ENCODE data around the gene CEP135. TPM values are rescaled to one million over a fixed set of nuclear protein-coding genes. Genes with fewer than 3 reads are reported as not detected.
"Not testable (repeated sequence)": the region's sequence is repeated elsewhere in the genome, so short reads cannot be mapped to it uniquely, and the experiment has no call there.

Gene CEP135
- total RNA-seq, 1 donor from 2014 or later, result 8.2 TPM

GRCh38 chr4:55932511-55932910 is 16.2 kb upstream of the CEP135 start:
- Histone ChIP-seq H3K27ac (ENCODE audit: low read depth, low read length) (no peak overlapping the region), H3K36me3 (ENCODE audit: insufficient read depth, low read length) (no peaks in the 10 kb centered on the region), H3K4me3 (ENCODE audit: insufficient read depth, low read depth, low read length) (no peak overlapping the region), H3K4me1 (ENCODE audit: insufficient read depth, low read length) (no peaks in the 10 kb centered on the region), H4K20me1 (ENCODE audit: insufficient read depth, low read length) (no peaks in the 10 kb centered on the region), H2AFZ (ENCODE audit: low read depth, low read length) (no peak overlapping the region), H3K9ac (ENCODE audit: low read length) (no peak overlapping the region), H3K27me3 (ENCODE audit: insufficient read depth, low read length) (no peaks in the 10 kb centered on the region), H3K79me2 (ENCODE audit: insufficient read depth, low read length) (no peaks in the 10 kb centered on the region), H3K4me2 (ENCODE audit: low read length) (no peak overlapping the region), H3K9me3 (ENCODE audit: insufficient read depth, low read depth, low read length) (no peaks in the 10 kb centered on the region)
- no peak for DNase-seq (ENCODE audit: low read depth)
- Mint-ChIP-seq H3K4me3 (ENCODE audit: unreplicated experiment) (no peak overlapping the region), H3K9me3 (ENCODE audit: unreplicated experiment) (peaks cover 14% of the 10 kb centered on the region), H3K4me1 (ENCODE audit: low read depth, unreplicated experiment) (peaks cover 7% of the 10 kb centered on the region), H3K36me3 (ENCODE audit: low read depth, unreplicated experiment) (no peaks in the 10 kb centered on the region), H3K27ac (ENCODE audit: unreplicated experiment) (no peak overlapping the region), H3K27me3 (ENCODE audit: low read depth, unreplicated experiment) (no peaks in the 10 kb centered on the region)
- TF ChIP-seq EZH2 (IDR thresholded peaks at IDR 0.05; ENCODE audit: insufficient read depth, low read length) (no peak), CTCF (IDR thresholded peaks at IDR 0.05; ENCODE audit: insufficient read depth, low read depth, low read length) (no peak)
- FAIRE-seq, result no peak

GRCh38 chr4:55933611-55934010 is 15.1 kb upstream of the CEP135 start:
- Histone ChIP-seq H3K9ac (ENCODE audit: low read length) (no peak overlapping the region), H3K4me1 (ENCODE audit: insufficient read depth, low read length) (no peaks in the 10 kb centered on the region), H3K27me3 (ENCODE audit: insufficient read depth, low read length) (no peaks in the 10 kb centered on the region), H3K36me3 (ENCODE audit: insufficient read depth, low read length) (no peaks in the 10 kb centered on the region), H2AFZ (ENCODE audit: low read depth, low read length) (no peak overlapping the region), H3K79me2 (ENCODE audit: insufficient read depth, low read length) (no peaks in the 10 kb centered on the region), H3K4me3 (ENCODE audit: insufficient read depth, low read depth, low read length) (no peak overlapping the region), H3K27ac (ENCODE audit: low read depth, low read length) (no peak overlapping the region), H3K4me2 (ENCODE audit: low read length) (no peak overlapping the region), H3K9me3 (ENCODE audit: insufficient read depth, low read depth, low read length) (no peaks in the 10 kb centered on the region), H4K20me1 (ENCODE audit: insufficient read depth, low read length) (no peaks in the 10 kb centered on the region)
- Mint-ChIP-seq H3K36me3 (ENCODE audit: low read depth, unreplicated experiment) (no peaks in the 10 kb centered on the region), H3K4me1 (ENCODE audit: low read depth, unreplicated experiment) (peaks cover 7% of the 10 kb centered on the region), H3K4me3 (ENCODE audit: unreplicated experiment) (no peak overlapping the region), H3K27me3 (ENCODE audit: low read depth, unreplicated experiment) (no peaks in the 10 kb centered on the region), H3K27ac (ENCODE audit: unreplicated experiment) (no peak overlapping the region), H3K9me3 (ENCODE audit: unreplicated experiment) (peaks cover 21% of the 10 kb centered on the region)
- FAIRE-seq (no peak), DNase-seq (ENCODE audit: low read depth) (no peak)
- TF ChIP-seq CTCF (IDR thresholded peaks at IDR 0.05; ENCODE audit: insufficient read depth, low read depth, low read length), result no peak

DNA sequence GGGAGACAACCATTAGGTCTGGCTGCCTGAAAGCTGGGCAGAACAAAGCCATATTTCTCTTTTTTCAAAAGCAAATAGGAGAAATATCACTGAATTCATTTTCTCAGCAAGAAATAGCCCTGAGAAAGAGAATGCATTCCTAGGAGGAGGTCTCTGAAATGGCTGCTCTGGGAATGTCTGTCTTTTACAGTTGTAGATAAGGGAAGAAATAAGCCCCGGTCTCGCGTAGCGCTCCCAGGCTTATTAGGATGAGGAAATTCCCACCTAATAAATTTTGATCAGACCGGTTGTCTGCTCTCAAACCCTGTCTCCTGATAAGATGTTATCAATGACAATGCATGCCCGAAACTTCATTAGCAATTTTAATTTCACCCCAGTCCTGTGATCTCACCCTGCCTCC is 12.8 kb upstream of the CEP135 start:
- not testable (repeated sequence) for H3K36me3 Mint-ChIP-seq (ENCODE audit: low read depth, unreplicated experiment); H3K36me3 ChIP-seq (ENCODE audit: insufficient read depth, low read length); H3K79me2 ChIP-seq (ENCODE audit: insufficient read depth, low read length); H3K27me3 ChIP-seq (ENCODE audit: insufficient read depth, low read length); H4K20me1 ChIP-seq (ENCODE audit: insufficient read depth, low read length); H3K9me3 ChIP-seq (ENCODE audit: insufficient read depth, low read depth, low read length); FAIRE-seq; H3K27me3 Mint-ChIP-seq (ENCODE audit: low read depth, unreplicated experiment); H3K4me3 Mint-ChIP-seq (ENCODE audit: unreplicated experiment); H3K4me1 Mint-ChIP-seq (ENCODE audit: low read depth, unreplicated experiment); H3K9ac ChIP-seq (ENCODE audit: low read length); H3K27ac ChIP-seq (ENCODE audit: low read depth, low read length); H3K27ac Mint-ChIP-seq (ENCODE audit: unreplicated experiment); H3K4me1 ChIP-seq (ENCODE audit: insufficient read depth, low read length); DNase-seq (ENCODE audit: low read depth); H3K4me2 ChIP-seq (ENCODE audit: low read length); H2AFZ ChIP-seq (ENCODE audit: low read depth, low read length); H3K4me3 ChIP-seq (ENCODE audit: insufficient read depth, low read depth, low read length)
- H3K9me3 Mint-ChIP-seq (ENCODE audit: unreplicated experiment), result peaks cover 21% of the 10 kb centered on the region

All from astrocyte (in vitro differentiated cells and primary cell).